Measurements from ENCODE around the gene PIEZO1.

- TF ChIP-seq CTCF (IDR thresholded peaks at IDR 0.05) (no peak), POLR2A (IDR thresholded peaks at IDR 0.05) (no peak)
These were observed 6.4 kb downstream of the PIEZO1 start for GRCh38 chr16:88778541-88779065.
